ENCODE results near the gene AXL.

Gene AXL

GRCh38 chr19:41233748-41234240 lies 14.8 kb downstream of the AXL start:
- no peak for DNase-seq (ENCODE audit: low read depth in 1 of 2, low spot score in 1 of 2)

GRCh38 chr19:41234512-41235168 lies 15.6 kb downstream of the AXL start:
- no peak for DNase-seq (ENCODE audit: low read depth in 1 of 2, low spot score in 1 of 2)

- no peak for DNase-seq (ENCODE audit: low read depth in 1 of 2, low spot score in 1 of 2)
Observed at GRCh38 chr19:41235480-41235879, 16.5 kb downstream of the AXL start.

GRCh38 chr19:41238244-41238643 lies 19.2 kb downstream of the AXL start:
- no peak for DNase-seq (ENCODE audit: low read depth in 1 of 2, low spot score in 1 of 2)

- DNase-seq (ENCODE audit: low read depth in 1 of 2, low spot score in 1 of 2) = no peak
Observed at GRCh38 chr19:41239363-41239762, 20.3 kb downstream of the AXL start.

GRCh38 chr19:41239961-41240574 lies 21.0 kb downstream of the AXL start:
- DNase-seq (ENCODE audit: low read depth in 1 of 2, low spot score in 1 of 2) = no peak

GRCh38 chr19:41241859-41242258 lies 22.8 kb downstream of the AXL start:
- DNase-seq (ENCODE audit: low read depth in 1 of 2, low spot score in 1 of 2) = no peak

GRCh38 chr19:41244117-41244516 lies 25.1 kb downstream of the AXL start:
- no peak for DNase-seq (ENCODE audit: low read depth in 1 of 2, low spot score in 1 of 2)

- DNase-seq (ENCODE audit: low read depth in 1 of 2, low spot score in 1 of 2) = no peak
Observed at GRCh38 chr19:41245843-41246242, 26.8 kb downstream of the AXL start.

GRCh38 chr19:41248895-41249294 lies 29.9 kb downstream of the AXL start:
- DNase-seq (ENCODE audit: low read depth in 1 of 2, low spot score in 1 of 2) = no peak

- DNase-seq (ENCODE audit: low read depth in 1 of 2, low spot score in 1 of 2) = no peak
Observed at GRCh38 chr19:41249707-41250423, 30.8 kb downstream of the AXL start.

- no peak for DNase-seq (ENCODE audit: low read depth in 1 of 2, low spot score in 1 of 2)
Observed at GRCh38 chr19:41253660-41254059, 34.6 kb downstream of the AXL start.

- DNase-seq (ENCODE audit: low read depth in 1 of 2, low spot score in 1 of 2) = no peak
Observed at GRCh38 chr19:41255171-41255570, 36.1 kb downstream of the AXL start.

GRCh38 chr19:41261474-41262190 lies 42.6 kb downstream of the AXL start:
- DNase-seq (ENCODE audit: low read depth in 1 of 2, low spot score in 1 of 2) = no peak

GRCh38 chr19:41263042-41263849 lies 44.2 kb downstream of the AXL start:
- DNase-seq (ENCODE audit: low read depth in 1 of 2, low spot score in 1 of 2) = peak; percentile 52 to 57

GRCh38 chr19:41263850-41264580 lies 45.0 kb downstream of the AXL start, which contains the start of gene HNRNPUL1:
TSS of gene HNRNPUL1 (plus strand) at chr19:41264372. CDS start at chr19:41264504, 132 bp downstream.
- peak; percentile 96 to 99 for DNase-seq (ENCODE audit: low read depth in 1 of 2, low spot score in 1 of 2)

GRCh38 chr19:41264581-41265394 lies 45.8 kb downstream of the AXL start:
- DNase-seq (ENCODE audit: low read depth in 1 of 2, low spot score in 1 of 2) = peak; percentile 9 to 51

- DNase-seq (ENCODE audit: low read depth in 1 of 2, low spot score in 1 of 2) = no peak
Observed at GRCh38 chr19:41265395-41266153, 46.6 kb downstream of the AXL start.
